T-helper 1 cell treated with Interleukin-12 subunit alpha and Interleukin-12 subunit beta and Interleukin-4 antibody, amounts not matched to agents 30 ng/mL and 1 ng/mL, for 36 hours (primary cell): ENCODE results near the gene TANGO6. TPM values are rescaled to one million over a fixed set of nuclear protein-coding genes. Genes with fewer than 3 reads are reported as not detected.
"Not testable (repeated sequence)": the region's sequence is repeated elsewhere in the genome, so short reads cannot be mapped to it uniquely, and the experiment has no call there.

Source experiments
- intact Hi-C: fragments of 100-400 bp; cut with micrococcal nuclease; formaldehyde crosslinking; loops from one replicate; pipeline ENCODE4 v1.15.1; 2024
- total RNA-seq: library from RNA; stranded (reverse); gene quantifications from 2 replicates; pipeline ENCODE4 v1.2.3, GENCODE V29; 2022

TANGO6 gene
- total RNA-seq, 1 donor from 2014 or later = 24.7 TPM

DNA sequence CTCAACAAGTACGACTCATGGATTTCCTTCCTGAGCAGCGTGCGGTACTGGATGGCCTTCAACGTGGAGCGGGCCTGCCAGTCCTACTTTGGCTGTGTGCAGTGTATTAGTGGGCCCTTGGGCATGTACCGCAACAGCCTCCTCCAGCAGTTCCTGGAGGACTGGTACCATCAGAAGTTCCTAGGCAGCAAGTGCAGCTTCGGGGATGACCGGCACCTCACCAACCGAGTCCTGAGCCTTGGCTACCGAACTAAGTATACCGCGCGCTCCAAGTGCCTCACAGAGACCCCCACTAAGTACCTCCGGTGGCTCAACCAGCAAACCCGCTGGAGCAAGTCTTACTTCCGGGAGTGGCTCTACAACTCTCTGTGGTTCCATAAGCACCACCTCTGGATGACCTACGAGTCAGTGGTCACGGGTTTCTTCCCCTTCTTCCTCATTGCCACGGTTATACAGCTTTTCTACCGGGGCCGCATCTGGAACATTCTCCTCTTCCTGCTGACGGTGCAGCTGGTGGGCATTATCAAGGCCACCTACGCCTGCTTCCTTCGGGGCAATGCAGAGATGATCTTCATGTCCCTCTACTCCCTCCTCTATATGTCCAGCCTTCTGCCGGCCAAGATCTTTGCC is 271.1 kb downstream of the TANGO6 start:
- intact Hi-C loops = no loop called here

DNA sequence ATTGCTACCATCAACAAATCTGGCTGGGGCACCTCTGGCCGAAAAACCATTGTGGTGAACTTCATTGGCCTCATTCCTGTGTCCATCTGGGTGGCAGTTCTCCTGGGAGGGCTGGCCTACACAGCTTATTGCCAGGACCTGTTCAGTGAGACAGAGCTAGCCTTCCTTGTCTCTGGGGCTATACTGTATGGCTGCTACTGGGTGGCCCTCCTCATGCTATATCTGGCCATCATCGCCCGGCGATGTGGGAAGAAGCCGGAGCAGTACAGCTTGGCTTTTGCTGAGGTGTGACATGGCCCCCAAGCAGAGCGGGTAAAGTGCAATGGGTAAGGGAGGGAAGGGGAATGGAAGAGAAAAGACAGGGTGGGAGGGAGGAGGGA is 271.6 kb downstream of the TANGO6 start:
- intact Hi-C loops = no loop called here

- intact Hi-C loops = no loop called here
Measured at GRCh38 chr16:69115361-69115760, 272.0 kb downstream of the TANGO6 start.

DNA sequence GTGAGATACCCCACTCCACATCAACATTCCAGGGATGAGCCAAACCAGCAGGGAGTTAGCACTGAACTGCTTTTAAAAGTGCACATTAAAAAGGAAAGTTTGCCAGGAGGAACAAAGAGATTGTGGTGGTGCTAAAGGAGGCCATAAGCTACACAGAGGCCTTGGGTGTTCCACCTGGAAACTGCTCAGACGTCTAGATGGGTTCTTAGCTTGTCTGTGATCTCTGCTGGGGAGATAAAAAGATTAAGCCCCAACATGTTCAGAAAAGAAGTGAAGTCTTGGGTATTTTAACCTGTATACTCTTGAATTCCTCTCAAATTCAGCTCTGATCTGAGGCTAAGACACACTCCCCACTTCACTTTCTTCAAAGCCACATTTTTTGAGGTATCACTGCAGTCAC is 272.5 kb downstream of the TANGO6 start:
- intact Hi-C loops = no loop called here

DNA sequence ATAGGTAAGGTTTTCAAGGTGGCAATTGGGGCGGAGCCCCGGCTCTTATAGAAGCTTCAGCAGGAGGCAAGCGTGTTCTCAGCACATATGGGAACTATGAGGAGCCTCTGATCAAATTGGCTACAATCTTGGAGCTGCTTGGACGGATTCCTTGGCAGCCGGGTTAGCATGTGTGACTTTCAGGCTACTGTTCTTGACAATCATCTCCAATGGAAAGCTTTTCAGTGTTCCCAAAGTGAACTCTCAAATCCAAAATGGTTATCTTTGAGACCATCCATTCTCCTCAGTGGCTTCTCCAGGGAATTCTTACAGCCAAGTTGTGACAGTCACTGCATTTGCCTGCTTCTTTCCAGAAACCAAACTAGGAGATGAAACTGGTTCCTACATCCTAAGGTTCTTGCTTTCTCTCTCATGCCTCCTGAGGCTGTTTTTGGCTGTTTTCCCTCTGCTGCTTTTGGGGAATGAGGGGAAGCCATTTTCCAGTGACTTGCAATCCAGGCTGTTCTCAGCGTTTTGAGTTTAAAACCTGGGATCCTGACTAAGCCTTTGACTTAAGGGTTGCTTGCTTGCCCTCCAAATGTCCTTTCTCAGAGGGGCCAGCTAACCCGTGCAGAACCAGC is 273.0 kb downstream of the TANGO6 start:
- intact Hi-C loops = no loop called here

DNA sequence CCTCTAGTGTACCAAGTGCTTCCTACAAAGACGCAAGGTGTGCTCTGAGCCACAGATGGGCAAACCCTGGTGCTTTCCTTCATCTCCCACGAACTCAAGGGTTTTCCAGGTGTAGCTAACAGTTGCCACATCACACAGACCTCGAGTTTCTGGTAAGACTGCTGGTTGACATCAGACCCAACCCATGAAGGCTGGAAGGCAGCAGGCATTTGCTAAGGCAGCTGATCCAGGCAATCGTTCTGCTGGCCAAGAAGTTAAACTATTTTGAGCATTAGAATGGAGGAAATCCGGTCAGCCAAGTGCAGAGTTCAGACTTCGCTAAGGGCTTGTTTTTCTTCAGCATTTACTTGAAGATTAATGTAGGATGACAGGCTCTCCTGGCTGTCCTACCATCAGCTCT is 273.6 kb downstream of the TANGO6 start:
- intact Hi-C loops = no loop called here

- intact Hi-C loops = no loop called here
Measured at GRCh38 chr16:69118468-69118867, 275.1 kb downstream of the TANGO6 start.

DNA sequence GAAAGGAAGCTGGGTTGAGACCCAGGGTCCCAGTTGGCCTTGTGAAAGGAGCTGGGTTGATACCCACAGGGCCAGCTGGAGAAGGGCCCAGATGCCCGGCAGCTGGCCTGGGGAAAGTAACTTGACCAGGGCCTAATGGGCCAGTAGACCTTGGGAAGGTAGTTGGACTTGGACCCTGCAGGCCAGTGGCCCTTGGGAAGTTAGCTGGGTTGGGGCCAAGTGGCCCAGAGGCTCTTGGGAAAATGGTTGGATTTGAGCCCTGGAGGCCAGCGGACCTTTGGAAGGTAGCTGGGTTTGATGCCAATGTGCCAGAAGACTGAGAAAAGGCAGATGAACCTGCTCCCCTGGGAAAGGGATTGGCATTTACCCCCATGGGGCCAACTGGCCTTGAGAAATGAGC is 275.7 kb downstream of the TANGO6 start:
- intact Hi-C loops = no loop called here

DNA sequence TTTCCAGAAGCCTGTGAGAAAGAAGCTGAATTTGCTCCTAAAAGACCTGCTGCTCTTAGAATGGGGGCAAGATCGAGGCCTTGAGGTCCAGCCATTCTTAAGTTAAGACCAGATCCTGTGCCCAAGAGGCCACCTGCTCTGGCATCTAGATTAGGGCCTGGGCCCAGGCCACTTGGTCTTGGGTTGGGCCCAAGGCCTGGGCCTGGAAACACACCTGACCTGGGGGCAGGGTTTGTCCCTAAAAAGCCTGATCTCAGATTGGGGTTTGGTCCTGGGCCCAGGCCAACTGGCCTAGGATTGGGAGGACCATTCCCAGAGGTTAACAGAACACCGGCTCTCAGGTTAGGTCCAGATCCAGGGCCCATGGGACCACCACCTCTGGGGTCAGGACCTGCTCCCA is 276.2 kb downstream of the TANGO6 start:
- intact Hi-C loops = no loop called here

GRCh38 chr16:69120096-69120664 is 276.8 kb downstream of the TANGO6 start:
- intact Hi-C loops = no loop called here

GRCh38 chr16:69123910-69124309 is 280.6 kb downstream of the TANGO6 start:
- intact Hi-C loops = loop anchor here (1.0 to 2.0 kb wide), 6 partner anchors 9 to 596 kb away; no protein-coding TSS in a partner anchor

- intact Hi-C loops = loop anchor here (1.0 to 2.0 kb wide), 6 partner anchors 9 to 596 kb away; no protein-coding TSS in a partner anchor
Measured at GRCh38 chr16:69124406-69124805, 281.1 kb downstream of the TANGO6 start.

DNA sequence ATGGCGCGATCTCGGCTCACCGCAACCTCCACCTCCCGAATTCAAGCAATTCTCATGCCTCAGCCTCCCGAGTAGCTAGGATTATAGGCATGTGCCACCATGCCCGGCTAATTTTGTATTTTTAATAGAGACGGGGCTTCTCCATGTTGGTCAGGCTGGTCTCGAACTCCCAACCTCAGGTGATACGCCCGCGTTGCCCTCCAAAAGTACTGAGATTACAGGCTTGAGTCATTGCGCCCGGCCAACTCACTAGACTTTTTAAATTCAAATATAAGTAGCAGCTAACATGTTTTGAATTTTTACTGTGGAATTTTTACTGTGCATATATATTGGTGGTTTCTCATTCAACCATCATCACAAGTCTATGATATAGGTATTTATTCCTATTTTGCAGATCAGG is 281.6 kb downstream of the TANGO6 start:
- intact Hi-C loops = loop anchor here (1.0 to 2.0 kb wide), 6 partner anchors 8 to 597 kb away; no protein-coding TSS in a partner anchor

- intact Hi-C loops = no loop called here
Measured at GRCh38 chr16:69126221-69126620, 282.9 kb downstream of the TANGO6 start.

DNA sequence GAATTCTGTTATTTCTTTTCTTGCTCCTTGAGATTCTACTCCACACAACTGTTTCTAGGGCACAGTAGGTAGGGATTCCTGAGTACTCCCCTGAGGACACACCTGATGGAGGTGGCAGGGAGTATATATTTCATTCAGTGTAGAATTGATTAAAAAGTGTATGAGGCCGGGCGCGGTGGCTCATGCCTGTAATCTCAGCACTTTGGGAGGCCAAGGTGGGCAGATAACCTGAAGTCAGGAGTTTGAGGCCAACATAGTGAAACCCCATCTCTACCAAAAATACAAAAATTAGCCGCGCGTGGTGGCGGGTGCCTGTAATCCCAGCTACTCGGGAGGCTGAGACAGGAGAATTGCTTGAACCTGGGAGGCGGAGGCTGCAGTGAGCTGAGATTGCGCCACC is 283.5 kb downstream of the TANGO6 start:
- intact Hi-C loops = not testable (repeated sequence)

DNA sequence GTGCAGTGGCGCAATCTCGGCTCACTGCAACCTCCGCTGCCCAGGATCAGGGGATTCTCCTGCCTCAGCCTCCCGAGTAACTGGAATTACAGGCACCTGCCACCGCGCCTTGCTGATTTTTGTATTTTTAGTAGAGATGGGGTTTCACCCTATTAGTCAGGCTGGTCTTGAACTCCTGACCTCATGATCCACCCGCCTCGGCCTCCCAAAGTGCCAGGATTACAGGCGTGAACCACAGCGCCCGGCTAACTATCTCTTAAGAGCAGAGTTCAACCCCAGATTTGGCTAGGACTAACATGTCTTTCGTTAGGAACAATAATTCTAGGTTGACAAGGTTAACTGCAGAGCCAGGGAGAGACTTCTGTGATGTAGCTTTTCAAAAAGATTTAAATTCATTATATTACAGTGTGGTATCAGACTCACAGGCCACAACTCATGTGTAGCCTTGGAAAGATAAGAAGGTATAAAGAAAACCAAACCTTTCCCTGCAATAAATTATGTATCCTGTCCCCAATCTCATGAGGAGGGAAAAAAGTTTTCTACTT is 284.7 kb downstream of the TANGO6 start:
- intact Hi-C loops = no loop called here

DNA sequence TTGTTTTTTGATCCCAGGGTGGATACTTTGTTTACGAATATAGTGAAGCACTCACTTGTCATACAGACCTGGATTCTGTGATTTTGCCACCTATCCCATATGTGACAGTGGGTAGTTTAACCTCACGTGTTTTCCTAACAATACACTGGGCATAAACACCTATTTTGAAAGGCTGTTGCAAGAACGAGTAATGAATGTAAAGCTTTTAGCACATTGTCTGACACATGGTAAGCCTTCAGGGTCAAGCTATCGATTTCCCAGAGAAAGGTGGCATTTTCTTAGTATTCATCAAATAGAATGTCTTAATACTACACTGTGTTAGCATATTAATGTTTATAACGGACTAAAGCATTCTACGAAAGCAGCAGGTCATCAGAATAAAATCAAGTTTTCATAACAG is 287.1 kb downstream of the TANGO6 start:
- intact Hi-C loops = no loop called here

DNA sequence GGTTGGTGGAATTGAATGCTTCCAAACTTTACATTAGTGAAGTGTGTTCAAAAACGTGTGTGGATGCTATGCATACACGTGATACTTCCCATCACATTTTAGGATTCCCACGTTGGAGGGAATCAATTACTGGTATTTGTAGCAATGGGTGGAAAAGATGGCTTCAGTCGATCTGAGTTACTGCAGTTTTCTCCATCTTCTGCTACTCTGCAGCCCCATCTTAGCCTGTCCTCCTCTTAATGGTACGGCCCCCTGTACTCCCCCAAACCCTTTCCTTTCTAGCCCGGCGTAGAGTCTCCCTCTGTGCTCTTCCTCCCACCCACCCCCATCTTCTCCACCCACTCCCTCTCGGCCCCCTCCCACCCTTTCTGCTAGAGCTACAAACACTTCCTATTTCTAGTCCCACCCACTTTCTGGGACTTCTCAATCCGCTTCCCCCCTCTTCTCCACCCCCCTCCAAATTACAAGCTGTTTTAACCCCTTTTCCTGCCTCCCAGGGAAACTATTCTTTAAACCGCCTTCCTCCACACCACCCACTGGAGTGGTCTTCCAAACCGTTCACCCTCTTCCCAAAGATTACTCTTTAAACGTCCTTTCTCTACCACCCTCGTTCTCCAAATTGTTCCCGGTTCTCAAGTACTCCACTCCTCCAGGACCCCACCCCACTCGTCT is 288.0 kb downstream of the TANGO6 start:
- intact Hi-C loops = loop anchor here (1.0 kb wide), 1 partner anchor 288 kb away; the partner anchor contains the start of gene TANGO6

DNA sequence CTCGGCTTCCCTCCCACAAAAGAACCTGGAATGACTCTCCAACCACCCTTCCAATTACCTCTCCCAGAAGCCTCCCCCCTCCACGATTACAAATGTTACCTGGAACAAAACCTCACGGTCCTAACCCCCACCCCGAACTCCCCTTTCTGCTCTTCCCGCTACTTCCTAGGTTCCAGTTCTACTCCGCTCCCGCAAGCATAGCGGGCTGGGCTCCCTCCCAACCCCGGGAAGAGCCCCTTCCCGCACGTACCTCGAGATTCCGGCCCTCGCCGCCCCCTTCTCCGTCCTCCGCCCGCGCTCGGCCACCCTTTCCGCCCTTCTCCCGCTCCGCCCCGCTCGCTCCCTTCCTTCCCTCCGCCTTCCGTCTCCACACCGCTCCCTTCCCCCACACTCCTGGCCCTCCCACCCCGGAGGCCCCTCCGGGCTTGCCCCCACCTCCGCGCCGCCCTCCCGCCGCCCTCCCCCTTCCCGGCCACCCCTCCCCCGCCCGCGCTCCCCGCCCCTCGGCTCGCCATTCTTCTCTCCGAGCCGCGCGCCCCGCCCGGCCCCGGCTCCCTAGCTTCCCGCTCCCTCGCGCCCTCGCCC is 288.6 kb downstream of the TANGO6 start:
- intact Hi-C loops = loop anchor here (1.0 to 2.0 kb wide), 7 partner anchors 18 to 631 kb away; partner anchors contain the start of genes CYB5B, TANGO6, TERF2 and WWP2

DNA sequence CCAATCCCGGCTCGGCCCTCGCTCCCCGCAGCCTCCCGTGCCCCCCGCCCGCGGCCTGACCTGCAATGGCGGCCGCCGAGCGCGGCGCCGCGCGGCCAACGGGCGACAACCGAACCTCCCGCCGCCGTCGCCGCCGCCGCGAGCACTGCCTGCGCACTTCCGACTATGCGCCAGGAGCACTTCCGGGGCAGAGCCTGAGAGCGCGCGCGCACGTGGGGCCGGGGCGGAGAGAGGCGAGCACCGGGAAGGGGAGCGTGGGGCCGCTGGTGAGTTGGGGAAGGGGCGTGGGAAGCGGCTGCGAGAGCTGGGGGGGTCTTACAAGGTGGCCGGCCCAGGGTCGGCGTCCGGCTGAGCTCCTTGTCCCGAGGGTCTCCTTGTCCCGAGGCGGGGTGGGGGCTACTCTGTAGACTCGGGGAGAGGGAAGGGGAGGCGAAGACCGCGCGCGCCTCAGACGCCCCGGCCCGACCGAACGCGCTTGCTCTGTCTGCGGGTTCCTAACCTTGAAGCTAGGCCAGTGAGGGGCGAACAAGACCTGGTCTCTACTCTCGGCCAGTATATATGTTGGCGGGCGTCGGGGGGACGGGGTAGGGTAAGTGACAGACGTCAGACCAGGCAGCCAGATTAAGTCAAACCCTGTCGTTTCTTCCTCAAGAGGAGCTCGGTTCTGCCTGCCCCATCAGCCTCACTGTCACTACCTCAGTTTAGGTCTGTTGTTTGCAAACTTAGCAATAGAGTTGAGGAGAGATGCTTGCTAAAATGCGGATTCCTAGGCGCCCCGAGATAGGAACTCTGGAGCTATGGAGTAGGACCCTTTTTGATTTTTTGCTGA is 289.3 kb downstream of the TANGO6 start, which contains the start of the genes CHTF8 and UTP4:
Gene CHTF8, minus strand, starts transcription at position 165 of the 829 bp plus-strand sequence. CDS start 11,130 bp downstream, outside the sequence.
Gene UTP4, plus strand, starts transcription at position 226 of the 829 bp plus-strand sequence. CDS start 811 bp downstream, outside the sequence.
- intact Hi-C loops = loop anchor here (1.0 to 2.0 kb wide), 10 partner anchors 8 to 630 kb away; partner anchors contain the start of genes CYB5B, PDF, TERF2 and VPS4A
